ENCODE results near the gene RNF150.
"Not testable (repeated sequence)": the region's sequence is repeated elsewhere in the genome, so short reads cannot be mapped to it uniquely, and the experiment has no call there.

GRCh38 chr4:141050999-141051398, 82.3 kb downstream of the RNF150 start:
- TF ChIP-seq POLR2A (IDR thresholded peaks at IDR 0.05; ENCODE audit: low read depth, low read length); POLR2AphosphoS5 (IDR thresholded peaks at IDR 0.05; ENCODE audit: low read depth, low read length); TAF1 (IDR thresholded peaks at IDR 0.05; ENCODE audit: borderline replicate concordance, low read depth, low read length): not testable (repeated sequence)

All from GM12892 (cell line).